Measurements from ENCODE around the gene PRR15L.

The PRR15L gene

DNA sequence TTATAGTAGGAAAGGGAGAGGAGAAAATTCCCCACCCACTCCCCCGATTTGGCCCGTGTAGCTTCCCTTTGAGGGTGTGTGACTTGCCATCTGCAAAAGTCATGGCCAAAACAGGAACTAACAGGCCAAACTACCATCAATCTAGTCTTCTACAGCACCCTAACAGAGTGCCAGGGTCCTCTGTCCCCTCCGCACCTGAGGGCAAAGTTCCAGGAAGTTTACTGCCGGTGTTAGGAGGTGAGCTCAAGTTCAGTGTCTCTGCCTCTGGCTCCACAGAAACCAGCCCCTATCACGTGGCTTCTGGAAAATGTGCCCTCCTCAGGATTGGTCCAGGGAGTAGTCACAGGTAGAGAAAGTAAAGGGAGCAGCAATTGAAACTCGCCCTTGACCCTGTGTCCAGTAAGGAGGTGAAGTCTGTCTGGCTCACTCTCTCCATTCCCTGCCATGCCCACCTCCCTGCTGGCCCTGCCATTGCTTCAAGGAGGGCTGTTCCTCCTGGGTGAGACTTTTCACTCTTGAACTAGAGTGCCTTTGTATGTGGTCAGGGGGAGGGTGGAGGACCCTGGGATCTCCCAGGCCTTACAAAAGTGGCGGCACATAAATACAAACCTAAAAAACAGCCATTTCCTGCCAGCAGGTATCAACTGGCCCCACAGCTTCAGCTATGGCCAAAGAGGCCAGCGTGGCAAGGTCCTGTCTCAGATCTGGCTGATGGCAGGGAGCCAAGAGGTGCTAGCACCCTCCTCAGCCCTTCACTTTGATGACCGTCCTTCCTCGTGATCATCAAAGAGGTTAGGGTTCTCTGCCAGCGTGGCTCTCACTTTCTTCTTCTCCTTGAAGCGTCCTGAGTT is 5.3 kb downstream of the PRR15L start:
- no peak overlapping the region for H3K4me3 ChIP-seq (ENCODE audit: low read depth, low read length)

DNA sequence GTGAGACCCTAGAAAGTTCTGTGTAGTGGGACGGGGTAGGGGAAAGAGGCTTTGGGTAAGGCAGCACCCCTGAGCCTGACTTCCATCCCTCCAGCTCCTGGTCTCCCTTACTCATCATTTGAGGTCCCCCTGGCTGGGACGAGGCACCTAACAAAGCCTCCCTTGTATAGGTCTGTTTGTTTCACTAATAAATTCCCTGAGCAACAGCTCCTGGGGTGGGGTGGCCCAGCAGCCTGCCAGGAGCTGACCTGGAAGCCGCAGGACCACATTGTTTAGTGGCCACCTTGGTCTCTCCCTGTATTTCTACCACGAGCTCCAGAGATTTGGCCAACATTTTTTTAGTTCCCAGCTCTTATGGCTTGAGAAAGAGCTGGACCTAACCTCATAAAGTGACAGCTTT is 7.2 kb downstream of the PRR15L start:
- peaks cover 0 to 2% of the 10 kb centered on the region in 2 experiments for H3K4me1 ChIP-seq (ENCODE audit: control insufficient read depth in 1 of 2, insufficient read depth in 2 of 2, low read length in 2 of 2)
- H2AK5ac ChIP-seq (ENCODE audit: low read length), result no peak overlapping the region
- H2BK120ac ChIP-seq (ENCODE audit: insufficient read depth, low read length, poor library complexity), result no peak overlapping the region
- no peak overlapping the region for H2AFZ ChIP-seq (ENCODE audit: insufficient read depth, low read length, poor library complexity)
- H3K4ac ChIP-seq (ENCODE audit: low read depth, low read length), result no peak overlapping the region
- no peak overlapping the region for H3K14ac ChIP-seq (ENCODE audit: low read length)
- H3K4me2 ChIP-seq (ENCODE audit: low read length), result no peak overlapping the region
- H3K18ac ChIP-seq (ENCODE audit: low read length), result no peak overlapping the region
- H3K4me3 ChIP-seq (ENCODE audit: low read depth, low read length), result no peak overlapping the region
- no peak overlapping the region for H4K8ac ChIP-seq (ENCODE audit: low read depth, low read length)
- H2BK5ac ChIP-seq (ENCODE audit: low read depth, low read length, poor library complexity), result no peak overlapping the region
- no peak overlapping the region for H4K12ac ChIP-seq (ENCODE audit: low read depth, low read length)
- no peak overlapping the region for H4K91ac ChIP-seq (ENCODE audit: low read depth, low read length)
- H3K9ac ChIP-seq (ENCODE audit: low read length), result no peak overlapping the region
- no peak overlapping the region for H3K27ac ChIP-seq (ENCODE audit: low read depth, low read length)
- H3K79me1 ChIP-seq (ENCODE audit: low read length), result no peaks in the 10 kb centered on the region
- no peaks in the 10 kb centered on the region for H3K27me3 ChIP-seq (ENCODE audit: insufficient read depth, low read length)
- H3K36me3 ChIP-seq (ENCODE audit: control insufficient read depth in 1 of 2, insufficient read depth in 2 of 2, low read length in 2 of 2), result no peaks in the 10 kb centered on the region
- DNase-seq, result no peak
- no peaks in the 10 kb centered on the region for H3K79me2 ChIP-seq (ENCODE audit: control insufficient read depth, insufficient read depth, low read length, poor library complexity)
- H2BK12ac ChIP-seq (ENCODE audit: low read length), result no peak overlapping the region
- no peak overlapping the region for H3K23ac ChIP-seq (ENCODE audit: low read length)
- no CpG with 5 or more reads among the region's 4 CpGs for WGBS (ENCODE audit: extremely low coverage, insufficient coverage, insufficient read length)
- no peaks in the 10 kb centered on the region for H3K9me3 ChIP-seq (ENCODE audit: insufficient read depth, low read depth, low read length)

More for the DNA sequence above, 5.3 kb downstream of the PRR15L start:
- Histone ChIP-seq H3K9ac (ENCODE audit: low read length) (no peak overlapping the region), H2BK120ac (ENCODE audit: insufficient read depth, low read length, poor library complexity) (no peak overlapping the region), H3K27me3 (ENCODE audit: insufficient read depth, low read length) (no peaks in the 10 kb centered on the region), H2BK5ac (ENCODE audit: low read depth, low read length, poor library complexity) (no peak overlapping the region), H3K27ac (ENCODE audit: low read depth, low read length) (no peak overlapping the region), H4K91ac (ENCODE audit: low read depth, low read length) (no peak overlapping the region), H2AK5ac (ENCODE audit: low read length) (no peak overlapping the region), H3K18ac (ENCODE audit: low read length) (no peak overlapping the region), H3K4ac (ENCODE audit: low read depth, low read length) (no peak overlapping the region), H4K8ac (ENCODE audit: low read depth, low read length) (no peak overlapping the region), H3K9me3 (ENCODE audit: insufficient read depth, low read depth, low read length) (no peaks in the 10 kb centered on the region), H4K12ac (ENCODE audit: low read depth, low read length) (no peak overlapping the region), H2BK12ac (ENCODE audit: low read length) (no peak overlapping the region), H3K79me2 (ENCODE audit: control insufficient read depth, insufficient read depth, low read length, poor library complexity) (no peaks in the 10 kb centered on the region), H3K23ac (ENCODE audit: low read length) (no peak overlapping the region), H3K4me2 (ENCODE audit: low read length) (no peak overlapping the region), H3K4me1 (ENCODE audit: control insufficient read depth in 1 of 2, insufficient read depth in 2 of 2, low read length in 2 of 2) (peaks cover 5 to 9% of the 10 kb centered on the region in 2 experiments), H3K14ac (ENCODE audit: low read length) (no peak overlapping the region), H2AFZ (ENCODE audit: insufficient read depth, low read length, poor library complexity) (no peak overlapping the region), H3K36me3 (ENCODE audit: control insufficient read depth in 1 of 2, insufficient read depth in 2 of 2, low read length in 2 of 2) (no peaks in the 10 kb centered on the region), H3K79me1 (ENCODE audit: low read length) (no peaks in the 10 kb centered on the region)
- DNase-seq, result no peak
- no CpG with 5 or more reads among the region's 12 CpGs for WGBS (ENCODE audit: extremely low coverage, insufficient coverage, insufficient read length)

DNA sequence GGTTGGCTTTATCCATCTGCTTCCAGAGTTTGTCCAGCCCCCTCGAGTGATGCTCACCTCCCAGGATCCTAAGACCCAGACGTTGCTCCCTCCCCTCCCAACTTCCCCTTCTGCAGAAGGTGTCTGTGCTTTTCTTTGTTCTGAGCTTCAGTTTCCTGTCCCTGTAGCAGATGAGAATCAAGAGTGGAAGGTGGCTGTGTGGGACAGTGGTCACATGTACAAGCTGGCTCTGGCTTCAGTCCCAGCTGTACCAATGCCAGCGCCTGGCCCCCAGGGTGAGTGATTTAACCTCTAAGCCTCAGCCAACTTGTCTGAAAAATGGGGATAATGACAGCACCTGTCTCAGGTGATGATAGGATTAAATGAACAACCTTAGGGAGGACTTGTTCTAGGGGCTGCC is 7.7 kb downstream of the PRR15L start:
- Histone ChIP-seq H3K9ac (ENCODE audit: low read length) (no peak overlapping the region), H2AFZ (ENCODE audit: insufficient read depth, low read length, poor library complexity) (no peak overlapping the region), H3K4me1 (ENCODE audit: control insufficient read depth in 1 of 2, insufficient read depth in 2 of 2, low read length in 2 of 2) (peaks cover 0 to 2% of the 10 kb centered on the region in 2 experiments), H3K4ac (ENCODE audit: low read depth, low read length) (no peak overlapping the region), H3K27ac (ENCODE audit: low read depth, low read length) (no peak overlapping the region), H3K4me2 (ENCODE audit: low read length) (no peak overlapping the region), H3K9me3 (ENCODE audit: insufficient read depth, low read depth, low read length) (no peaks in the 10 kb centered on the region), H2AK5ac (ENCODE audit: low read length) (no peak overlapping the region), H2BK5ac (ENCODE audit: low read depth, low read length, poor library complexity) (no peak overlapping the region), H2BK120ac (ENCODE audit: insufficient read depth, low read length, poor library complexity) (no peak overlapping the region), H3K4me3 (ENCODE audit: low read depth, low read length) (no peak overlapping the region), H3K18ac (ENCODE audit: low read length) (no peak overlapping the region), H2BK12ac (ENCODE audit: low read length) (no peak overlapping the region), H4K91ac (ENCODE audit: low read depth, low read length) (no peak overlapping the region), H3K23ac (ENCODE audit: low read length) (no peak overlapping the region), H3K79me1 (ENCODE audit: low read length) (no peaks in the 10 kb centered on the region), H3K79me2 (ENCODE audit: control insufficient read depth, insufficient read depth, low read length, poor library complexity) (no peaks in the 10 kb centered on the region), H3K36me3 (ENCODE audit: control insufficient read depth in 1 of 2, insufficient read depth in 2 of 2, low read length in 2 of 2) (no peaks in the 10 kb centered on the region), H4K8ac (ENCODE audit: low read depth, low read length) (peak overlapping the region; percentile 81), H3K27me3 (ENCODE audit: insufficient read depth, low read length) (no peaks in the 10 kb centered on the region), H3K14ac (ENCODE audit: low read length) (no peak overlapping the region), H4K12ac (ENCODE audit: low read depth, low read length) (peak overlapping the region; percentile 37)
- no peak for DNase-seq
- WGBS (ENCODE audit: extremely low coverage, insufficient coverage, insufficient read length), result no CpG with 5 or more reads among the region's 3 CpGs

DNA sequence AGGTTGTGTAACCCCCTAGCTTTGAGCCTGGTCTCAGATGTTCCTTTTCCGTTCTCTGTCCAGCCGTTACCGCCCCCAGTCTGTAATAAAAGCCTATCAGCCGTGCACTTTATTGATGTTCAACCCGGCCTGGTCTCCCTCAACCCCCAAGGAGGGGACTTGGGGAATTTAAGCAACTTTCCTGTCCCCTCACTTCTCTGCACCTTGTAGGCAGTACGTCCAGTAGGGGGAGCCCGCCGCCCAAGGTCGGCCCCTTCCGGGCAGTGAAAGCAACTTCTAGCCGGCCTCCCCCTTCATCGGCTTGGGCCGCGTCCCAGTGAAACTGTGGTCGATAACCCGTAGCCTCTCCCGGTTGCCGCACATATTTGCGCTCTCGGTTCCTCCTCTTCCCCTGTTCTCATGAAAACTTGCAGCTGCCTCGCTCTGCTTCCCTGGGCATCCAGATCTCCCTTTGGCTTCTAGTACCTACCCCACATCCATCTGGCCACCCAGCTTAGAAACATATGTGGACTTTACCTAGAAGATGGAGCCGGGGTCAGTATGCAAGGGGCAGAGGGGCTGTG is 8.4 kb downstream of the PRR15L start:
- peak; percentile 54 to 74 for DNase-seq
- no peak overlapping the region for H3K9ac ChIP-seq (ENCODE audit: low read length)
- H3K14ac ChIP-seq (ENCODE audit: low read length), result peak overlapping the region; percentile 19
- H3K4me2 ChIP-seq (ENCODE audit: low read length), result peak overlapping the region; percentile 42
- H2BK120ac ChIP-seq (ENCODE audit: insufficient read depth, low read length, poor library complexity), result no peak overlapping the region
- peak overlapping the region; percentile 21 for H2AFZ ChIP-seq (ENCODE audit: insufficient read depth, low read length, poor library complexity)
- H3K4me3 ChIP-seq (ENCODE audit: low read depth, low read length), result no peak overlapping the region
- no CpG with 5 or more reads among the region's 22 CpGs for WGBS (ENCODE audit: extremely low coverage, insufficient coverage, insufficient read length)
- H3K27me3 ChIP-seq (ENCODE audit: insufficient read depth, low read length), result no peaks in the 10 kb centered on the region
- no peak overlapping the region for H3K27ac ChIP-seq (ENCODE audit: low read depth, low read length)
- H3K79me2 ChIP-seq (ENCODE audit: control insufficient read depth, insufficient read depth, low read length, poor library complexity), result no peaks in the 10 kb centered on the region
- H3K4me1 ChIP-seq (ENCODE audit: control insufficient read depth in 1 of 2, insufficient read depth in 2 of 2, low read length in 2 of 2), result peaks cover 0 to 2% of the 10 kb centered on the region in 2 experiments
- H2AK5ac ChIP-seq (ENCODE audit: low read length), result no peak overlapping the region
- H2BK12ac ChIP-seq (ENCODE audit: low read length), result no peak overlapping the region
- peak overlapping the region; percentile 81 for H4K8ac ChIP-seq (ENCODE audit: low read depth, low read length)
- H3K79me1 ChIP-seq (ENCODE audit: low read length), result no peaks in the 10 kb centered on the region
- peak overlapping the region; percentile 37 for H4K12ac ChIP-seq (ENCODE audit: low read depth, low read length)
- H3K4ac ChIP-seq (ENCODE audit: low read depth, low read length), result no peak overlapping the region
- no peaks in the 10 kb centered on the region for H3K9me3 ChIP-seq (ENCODE audit: insufficient read depth, low read depth, low read length)
- H4K91ac ChIP-seq (ENCODE audit: low read depth, low read length), result peak overlapping the region; percentile 1
- no peak overlapping the region for H3K18ac ChIP-seq (ENCODE audit: low read length)
- no peak overlapping the region for H3K23ac ChIP-seq (ENCODE audit: low read length)
- H3K36me3 ChIP-seq (ENCODE audit: control insufficient read depth in 1 of 2, insufficient read depth in 2 of 2, low read length in 2 of 2), result no peaks in the 10 kb centered on the region
- H2BK5ac ChIP-seq (ENCODE audit: low read depth, low read length, poor library complexity), result no peak overlapping the region

Data from trophoblast cell (in vitro differentiated cells and primary cell).